CD4-positive, alpha-beta T cell treated with Interleukin-1 beta for 1 hour (primary cell): ENCODE results near the gene CFAP54.
"Not testable (repeated sequence)": the region's sequence is repeated elsewhere in the genome, so short reads cannot be mapped to it uniquely, and the experiment has no call there.

Source experiments
- DNase-seq, 2 donors: peaks; one replicate each; pipeline ENCODE4 v3.0.0-alpha.2; 2020 to 2022

Gene CFAP54

GRCh38 chr12:96516472-96517430 is 27.4 kb downstream of the CFAP54 start:
- DNase-seq = peak; percentile 82 to 86

- no peak for DNase-seq
Observed at GRCh38 chr12:96520767-96521166, 31.4 kb downstream of the CFAP54 start.

GRCh38 chr12:96521895-96522682 is 32.7 kb downstream of the CFAP54 start:
- no peak for DNase-seq

GRCh38 chr12:96522690-96523089 is 33.3 kb downstream of the CFAP54 start:
- DNase-seq = no peak

- no peak for DNase-seq
Observed at GRCh38 chr12:96526110-96526509, 36.7 kb downstream of the CFAP54 start.

GRCh38 chr12:96529912-96530311 is 40.5 kb downstream of the CFAP54 start:
- no peak for DNase-seq

GRCh38 chr12:96534339-96534738 is 45.0 kb downstream of the CFAP54 start:
- DNase-seq = no peak

GRCh38 chr12:96548384-96548783 is 59.0 kb downstream of the CFAP54 start:
- no peak for DNase-seq

- DNase-seq = no peak
Observed at GRCh38 chr12:96549341-96549740, 60.0 kb downstream of the CFAP54 start.

GRCh38 chr12:96570579-96570978 is 81.2 kb downstream of the CFAP54 start:
- no peak for DNase-seq

- no peak for DNase-seq
Observed at GRCh38 chr12:96571101-96571862, 81.9 kb downstream of the CFAP54 start.

GRCh38 chr12:96578526-96579125 is 89.2 kb downstream of the CFAP54 start:
- DNase-seq = peak in 1 of 2 donors; percentile 63

- no peak for DNase-seq
Observed at GRCh38 chr12:96585977-96586376, 96.6 kb downstream of the CFAP54 start.

- DNase-seq = no peak
Observed at GRCh38 chr12:96587691-96588090, 98.3 kb downstream of the CFAP54 start.

- no peak for DNase-seq
Observed at GRCh38 chr12:96590970-96591369, 101.6 kb downstream of the CFAP54 start.

- not testable (repeated sequence) for DNase-seq
Observed at GRCh38 chr12:96604374-96604773, 115.0 kb downstream of the CFAP54 start.

GRCh38 chr12:96605684-96606083 is 116.3 kb downstream of the CFAP54 start:
- no peak for DNase-seq

GRCh38 chr12:96606134-96606533 is 116.8 kb downstream of the CFAP54 start:
- DNase-seq = no peak

GRCh38 chr12:96606644-96607043 is 117.3 kb downstream of the CFAP54 start:
- no peak for DNase-seq

- DNase-seq = no peak
Observed at GRCh38 chr12:96617178-96617577, 127.8 kb downstream of the CFAP54 start.

- no peak for DNase-seq
Observed at GRCh38 chr12:96623155-96623554, 133.8 kb downstream of the CFAP54 start.

- no peak for DNase-seq
Observed at GRCh38 chr12:96623656-96624217, 134.4 kb downstream of the CFAP54 start.
